NCI-H2171 treated with DMSO at 0.1 percent for 48 hours (cell line): ENCODE measurements around the gene CEP164.
"Not testable (repeated sequence)": the region's sequence is repeated elsewhere in the genome, so short reads cannot be mapped to it uniquely, and the experiment has no call there.

Source experiments
- DNase-seq: peaks from one replicate; lab custom pipeline; 2025; lab: John Stamatoyannopoulos, UW

The CEP164 gene

DNA sequence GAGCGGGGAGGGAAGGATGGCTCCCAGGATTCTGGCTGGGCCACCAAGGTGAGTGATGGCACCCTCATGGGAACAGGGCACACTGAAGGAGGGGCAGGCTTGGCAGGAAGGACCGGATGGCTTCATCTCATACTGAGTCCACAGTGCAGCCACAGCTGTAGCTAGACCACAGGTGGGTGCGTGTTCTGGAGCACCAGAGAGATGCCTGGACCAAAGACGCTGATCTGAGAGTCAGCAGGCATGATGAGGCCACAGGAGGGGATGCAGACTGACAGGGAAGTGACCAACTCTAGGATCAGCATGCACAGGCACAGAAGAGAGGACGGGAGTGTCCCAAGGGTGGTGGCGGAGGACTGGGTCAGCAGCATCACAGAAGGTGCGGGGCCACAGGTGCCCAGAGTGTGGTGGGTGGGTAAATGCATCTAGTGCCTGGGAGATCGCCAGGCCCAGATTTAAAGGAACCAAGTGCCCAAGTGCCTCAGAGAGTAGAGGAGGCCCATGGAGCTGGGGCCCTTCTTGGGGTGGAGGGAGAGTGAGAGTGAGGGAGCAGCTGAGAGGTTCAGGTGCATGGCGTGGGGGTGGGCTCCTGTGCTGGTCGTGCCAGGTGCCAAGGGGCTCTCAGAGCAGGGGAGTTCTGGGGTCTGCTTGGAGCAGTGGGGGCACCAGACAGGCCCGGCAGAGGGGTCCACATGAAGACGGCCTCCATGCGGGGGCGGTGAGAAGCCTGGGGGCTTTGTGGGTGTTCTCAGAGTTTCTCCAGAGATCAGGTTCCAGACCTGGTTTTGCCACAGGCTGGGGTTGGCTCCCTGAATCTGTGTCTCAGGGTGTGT is 113.7 kb downstream of the CEP164 start:
- no peak for DNase-seq

DNA sequence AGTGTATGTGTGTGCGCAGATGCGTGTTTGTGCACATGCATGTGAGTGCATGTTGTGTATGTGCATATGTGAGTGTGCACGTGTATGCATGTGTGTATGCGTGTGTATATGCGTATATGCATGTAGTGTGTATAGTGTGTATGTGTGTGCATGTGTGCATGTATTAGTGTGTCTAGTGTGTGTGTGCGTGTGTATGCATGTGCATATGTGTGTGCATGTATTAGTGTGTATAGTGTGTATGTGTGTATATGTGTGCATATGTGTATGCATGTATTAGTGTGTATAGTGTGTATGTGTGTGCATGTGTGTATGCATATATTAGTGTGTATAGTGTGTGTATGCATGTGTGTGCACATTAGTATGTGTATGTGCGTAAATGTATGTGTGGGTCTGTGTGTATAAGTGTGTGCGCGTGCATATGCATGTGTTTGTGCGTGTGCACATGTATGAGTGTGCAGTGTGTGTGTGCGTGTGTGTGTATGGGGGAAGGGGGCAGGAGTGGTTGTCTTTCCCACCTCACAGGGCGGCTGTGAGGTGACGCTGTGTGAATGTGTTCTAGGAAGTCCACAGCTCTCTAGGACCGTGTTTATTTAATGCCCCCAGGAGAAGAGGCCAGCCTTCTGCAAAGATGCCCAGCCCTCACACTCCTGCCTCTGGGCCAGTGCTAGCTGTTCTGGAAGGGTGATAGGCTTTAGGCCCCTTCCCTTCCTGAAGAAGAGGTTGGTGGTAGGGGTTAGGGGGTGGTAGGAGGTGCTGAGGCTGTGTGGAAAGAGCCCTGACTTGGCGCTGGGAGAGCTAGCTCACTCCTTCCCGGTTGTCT is 114.6 kb downstream of the CEP164 start:
- no peak for DNase-seq

DNA sequence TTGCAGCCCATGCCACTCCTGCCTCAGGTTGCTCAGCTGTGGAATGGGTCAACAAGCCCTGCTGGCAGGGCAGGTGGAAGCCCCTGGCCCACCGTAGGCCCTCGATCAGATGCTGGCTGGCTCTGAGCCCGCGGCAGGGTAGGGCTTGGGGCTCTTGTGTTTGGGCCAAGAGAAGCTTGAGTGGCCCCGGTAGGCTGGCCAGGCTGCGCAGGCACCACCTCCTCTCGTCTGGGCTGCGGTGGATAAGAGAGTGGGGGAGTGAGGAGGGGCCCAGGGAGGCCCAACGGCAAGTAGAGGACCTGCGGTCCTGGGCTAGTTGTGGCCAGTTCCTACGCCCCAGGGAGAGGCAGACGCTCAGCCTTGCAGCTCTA is 115.2 kb downstream of the CEP164 start:
- no peak for DNase-seq

DNA sequence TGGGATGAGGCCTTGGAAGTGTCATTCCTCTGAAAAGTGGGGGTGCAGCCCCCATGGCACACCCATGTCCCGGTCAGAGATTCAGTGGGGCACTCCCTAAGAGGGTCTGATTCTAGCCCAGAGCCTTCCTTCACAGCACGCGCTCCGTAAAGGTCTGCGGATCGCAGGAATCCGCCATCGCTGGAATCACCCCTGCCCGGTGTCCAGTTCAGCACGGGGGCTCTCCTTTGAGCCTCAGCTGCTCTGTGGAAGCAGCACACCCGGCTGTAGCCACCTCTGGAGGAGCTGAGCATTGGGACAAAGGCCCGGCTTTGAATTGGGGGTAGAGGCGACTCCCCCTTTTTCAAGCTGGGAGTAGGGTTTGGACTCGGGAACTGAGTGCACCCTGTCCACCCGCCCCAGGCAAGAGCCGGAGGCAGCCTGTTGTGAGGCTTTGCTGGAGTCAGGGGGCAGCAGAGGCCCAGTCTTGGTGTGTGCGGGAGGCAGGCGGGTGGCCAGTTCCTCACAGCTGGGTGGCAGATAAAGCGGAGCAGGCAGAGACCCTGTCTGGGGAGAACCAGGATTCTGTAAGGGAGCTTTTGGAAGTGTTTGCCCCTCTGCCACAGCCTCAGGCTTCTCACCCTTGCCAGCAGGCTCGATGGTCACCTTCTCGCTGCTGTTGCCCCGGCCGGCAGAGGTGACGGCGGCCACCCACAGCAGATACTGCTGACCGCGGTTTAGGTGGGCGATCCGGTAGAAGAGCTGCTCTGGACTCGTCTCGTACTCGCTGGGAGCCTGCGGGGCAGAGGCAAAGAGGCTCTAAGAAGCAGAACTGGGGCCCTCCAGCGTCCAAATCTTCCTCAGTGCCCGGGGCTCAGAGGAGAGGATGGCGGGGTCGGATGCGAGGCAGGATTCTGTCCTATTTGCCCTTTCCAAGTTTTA is 115.9 kb downstream of the CEP164 start:
- peak; percentile 8 for DNase-seq

DNA sequence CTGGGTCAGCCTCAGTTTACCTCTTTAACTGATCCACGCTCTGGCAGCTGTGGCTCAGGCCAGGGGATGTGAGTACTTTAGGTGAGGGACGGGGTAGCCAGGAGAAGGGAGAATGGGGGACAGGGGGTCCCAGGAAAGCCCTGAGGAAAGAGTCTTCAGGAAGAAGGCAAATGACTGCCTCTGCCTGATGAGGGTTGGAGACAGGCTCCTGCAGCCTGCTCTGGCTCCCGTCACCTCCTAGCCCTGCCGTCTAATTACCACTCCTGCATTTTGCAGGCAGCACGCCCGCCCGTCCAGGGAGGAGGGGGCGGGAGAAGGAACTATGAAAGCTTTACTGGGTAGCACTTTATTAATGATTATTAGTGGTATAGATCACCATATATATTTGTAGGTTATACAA is 116.6 kb downstream of the CEP164 start:
- peak; percentile 61 for DNase-seq

DNA sequence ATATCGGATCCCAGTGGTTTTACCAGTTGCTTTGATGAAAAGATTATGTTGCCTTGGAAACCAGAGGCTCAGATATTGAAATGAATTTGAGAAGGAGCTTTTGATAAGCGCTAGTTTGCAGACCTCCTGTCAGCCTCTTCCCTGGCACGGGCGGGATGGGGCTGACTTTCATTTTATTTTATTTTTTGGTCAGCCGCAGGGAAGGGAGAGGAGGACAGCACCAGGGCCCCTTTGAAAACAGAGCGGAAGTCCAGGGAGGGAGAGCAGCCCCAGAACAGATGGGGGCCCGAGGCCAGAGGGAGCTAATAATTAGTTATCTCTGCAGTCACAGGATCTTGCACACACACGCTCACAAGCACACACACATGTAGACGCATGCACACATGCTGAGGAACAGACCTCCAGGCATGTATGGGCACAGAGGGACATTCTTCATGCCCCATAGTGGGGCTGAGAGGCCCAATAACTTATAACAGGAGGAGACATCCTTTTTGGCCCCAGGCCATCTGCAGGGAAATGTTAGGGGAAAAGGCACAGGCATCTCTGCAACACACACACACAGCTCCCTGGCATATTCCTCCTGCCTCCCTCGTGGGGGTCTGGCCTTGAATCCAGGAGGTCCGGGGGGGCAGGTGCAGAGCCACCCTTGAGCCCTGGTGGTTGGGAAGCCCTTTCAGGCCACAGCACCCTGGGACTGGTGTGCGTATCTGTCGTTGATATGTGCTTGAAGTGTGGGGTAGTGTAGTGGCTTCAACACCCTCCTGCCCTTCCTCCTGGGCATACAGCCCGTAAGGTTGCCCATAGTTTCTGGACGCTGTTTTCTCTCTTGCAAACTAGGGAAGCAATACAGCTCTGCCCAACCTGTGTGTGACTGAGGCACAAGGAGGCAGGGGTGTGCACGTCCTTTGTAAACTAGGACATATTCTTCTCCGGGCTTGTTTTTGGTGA is 117.3 kb downstream of the CEP164 start:
- DNase-seq: peak; percentile 61

DNA sequence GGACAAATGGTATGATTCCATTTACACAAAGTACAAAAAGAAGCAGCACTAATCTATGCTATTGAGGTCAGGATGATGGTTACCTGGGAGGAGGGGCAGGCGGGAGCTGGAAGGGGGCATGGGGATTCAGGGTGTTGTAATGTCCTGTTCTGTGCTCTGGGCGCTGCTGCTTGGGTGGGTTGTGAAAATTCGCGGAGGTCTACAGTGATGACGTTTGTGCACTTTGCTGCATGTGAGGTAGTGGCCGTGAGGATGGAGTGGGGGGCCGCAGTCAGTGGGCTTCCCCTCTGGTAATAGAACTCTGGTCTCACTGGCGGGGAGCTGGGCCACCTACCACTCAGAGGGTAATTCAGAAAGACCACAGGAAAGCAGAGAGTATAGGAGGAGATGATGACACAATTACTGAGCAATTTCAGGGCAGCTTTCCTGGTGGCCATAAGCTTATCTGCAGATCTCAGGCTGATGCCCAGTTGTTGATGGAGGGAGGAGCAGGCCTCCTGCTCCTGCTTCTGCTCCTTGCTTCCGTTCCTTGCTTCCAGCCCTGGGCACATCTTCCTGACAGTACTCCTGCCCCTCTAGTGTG is 121.5 kb downstream of the CEP164 start:
- DNase-seq: no peak

DNA sequence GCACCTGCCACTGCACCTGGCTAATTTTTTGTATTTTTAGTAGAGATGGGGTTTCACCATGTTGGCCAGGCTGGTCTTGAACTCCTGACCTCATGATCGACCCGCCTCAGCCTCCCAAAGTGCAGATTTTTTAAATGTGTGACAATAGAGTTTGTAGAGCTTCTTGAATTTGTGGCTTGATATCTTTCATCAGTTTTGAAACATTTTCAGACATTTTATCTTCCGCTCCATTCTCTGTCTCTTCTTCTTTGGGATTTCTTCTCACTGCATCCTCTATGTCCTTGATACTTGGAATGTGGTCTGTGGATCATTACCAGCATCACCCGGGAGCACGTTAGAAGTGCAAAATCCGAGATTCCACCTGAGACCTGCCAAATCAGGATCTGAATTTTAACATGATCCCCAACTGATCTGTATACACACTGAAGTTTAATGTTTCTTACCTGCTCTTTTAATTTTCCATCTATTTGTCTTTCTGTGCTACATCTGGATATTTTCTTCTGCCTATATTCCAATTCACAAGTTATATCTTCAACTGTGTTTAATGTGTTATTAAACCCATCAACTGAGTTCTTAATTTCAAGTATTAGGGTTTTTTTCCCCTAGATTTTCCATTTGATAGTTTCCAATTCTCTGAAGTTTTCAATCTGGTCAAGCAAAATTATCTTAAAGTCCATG is 126.4 kb downstream of the CEP164 start:
- no peak for DNase-seq

DNA sequence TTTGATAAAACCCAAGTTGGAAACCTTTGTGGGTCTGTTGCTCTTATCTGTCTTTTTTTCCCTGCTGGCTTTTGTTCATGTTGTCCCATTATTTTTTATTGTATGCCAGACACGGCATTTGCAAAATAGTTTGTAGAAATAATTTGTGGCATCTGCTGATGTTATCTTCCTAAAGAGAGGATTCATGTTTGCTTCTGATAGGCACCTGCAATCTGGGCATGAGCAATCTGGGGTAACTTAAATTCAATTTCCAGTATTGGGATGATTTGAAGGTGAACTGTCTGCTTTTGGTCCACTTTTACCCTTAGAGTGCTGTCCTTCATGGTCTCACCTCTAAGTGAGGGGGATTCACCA is 126.9 kb downstream of the CEP164 start:
- no peak for DNase-seq

DNA sequence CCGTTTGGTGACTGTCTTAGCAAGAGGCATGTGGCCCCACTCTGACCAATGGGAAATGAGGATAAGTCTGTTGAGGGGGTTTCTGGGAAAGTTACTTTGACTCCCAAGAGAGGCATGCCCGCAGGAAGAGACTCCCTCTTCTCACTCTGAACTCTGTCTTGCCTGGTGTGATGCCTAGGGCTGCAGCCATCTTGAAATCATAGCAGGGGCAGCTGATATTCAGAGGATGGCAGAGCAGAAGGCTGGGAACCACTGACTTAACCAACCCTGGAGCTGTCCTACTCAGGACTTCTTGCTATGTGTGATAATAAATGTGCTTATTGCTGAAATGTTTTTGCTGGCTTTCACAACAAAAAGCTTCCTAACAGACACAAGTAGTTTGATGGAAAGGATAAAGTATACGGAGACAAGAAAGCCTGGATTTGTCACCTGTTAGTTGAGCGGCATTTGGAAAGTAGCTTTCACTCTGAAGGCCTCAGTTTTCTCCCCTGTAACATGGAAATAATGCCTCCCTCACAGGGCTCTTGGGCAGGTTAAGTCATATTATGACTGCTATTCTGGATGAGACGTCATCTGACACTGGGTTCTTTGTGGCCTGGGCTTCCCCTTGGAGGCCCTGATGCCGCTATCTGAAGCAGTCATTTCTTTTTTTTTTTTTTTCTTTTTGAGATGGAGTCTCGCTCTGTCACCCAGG is 128.5 kb downstream of the CEP164 start:
- DNase-seq: no peak

DNA sequence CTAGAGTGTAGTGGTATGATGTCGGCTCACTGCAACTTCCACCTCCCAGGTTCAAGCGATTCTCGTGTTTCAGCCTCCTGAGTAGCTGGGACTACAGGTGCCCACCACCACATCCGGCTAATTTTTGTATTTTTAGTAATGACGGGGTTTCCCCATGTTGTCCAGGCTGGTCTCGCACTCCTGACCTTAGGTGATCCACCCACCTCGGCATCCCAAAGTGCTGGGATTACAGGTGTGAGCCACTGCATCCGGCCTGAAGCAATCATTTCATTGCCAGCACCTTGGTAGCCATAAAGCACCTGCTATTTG is 129.0 kb downstream of the CEP164 start:
- DNase-seq: not testable (repeated sequence)

DNA sequence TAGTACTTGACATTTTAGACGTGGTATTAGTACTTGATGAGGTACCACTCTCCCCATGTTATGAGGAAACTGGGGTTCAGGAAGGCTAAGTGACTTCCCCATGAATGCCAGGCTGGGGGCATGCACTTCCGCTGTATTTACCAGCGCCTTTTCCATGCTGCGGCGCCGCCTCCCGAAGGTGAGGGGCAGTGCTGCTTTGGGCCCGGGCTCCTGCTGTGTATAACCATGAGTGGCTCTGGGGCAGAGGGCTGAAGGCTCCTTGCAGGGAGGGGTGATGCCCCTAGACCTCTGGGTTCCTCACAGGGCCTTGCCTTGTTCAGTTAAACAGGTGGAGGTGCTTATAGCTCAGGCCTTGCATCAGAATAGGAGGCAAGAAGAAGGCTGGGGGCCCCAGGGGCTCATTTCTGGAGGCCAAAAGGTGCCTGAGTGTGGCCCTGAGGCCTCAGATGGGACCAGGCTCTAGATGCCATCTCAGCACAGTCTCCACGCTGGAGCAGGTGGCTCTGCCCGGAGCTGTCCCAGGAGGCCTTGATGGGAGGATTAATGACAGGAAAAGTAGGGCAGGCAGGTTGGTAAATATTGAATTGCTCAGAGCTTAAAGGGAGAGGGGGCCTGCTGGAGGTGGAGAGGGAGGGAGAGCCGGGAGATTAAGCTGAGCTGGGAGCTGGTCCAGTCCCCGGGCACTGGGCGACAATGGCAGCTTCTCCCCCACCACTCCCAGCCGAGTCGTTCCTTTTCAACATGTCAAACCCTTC is 129.6 kb downstream of the CEP164 start:
- DNase-seq: peak; percentile 81

DNA sequence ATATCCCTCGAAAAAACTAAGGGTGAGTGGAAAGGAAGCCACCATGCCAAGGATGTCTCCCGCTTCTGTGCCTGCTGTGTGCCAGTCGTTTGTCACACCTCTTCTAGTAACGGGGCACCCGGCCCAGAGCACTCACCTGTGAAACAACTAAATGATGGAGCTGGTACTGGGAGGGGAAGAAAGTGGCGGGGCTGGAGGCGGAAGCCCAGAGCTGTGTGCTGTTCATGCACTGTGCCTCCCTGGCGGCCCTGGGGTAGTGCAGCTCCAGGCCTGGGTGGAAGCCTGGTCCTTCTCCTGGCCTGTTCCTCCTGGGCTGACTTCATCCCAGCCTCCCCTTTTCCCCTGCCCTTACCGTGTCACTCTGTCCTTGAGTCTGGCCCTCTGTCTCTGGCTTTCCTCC is 130.2 kb downstream of the CEP164 start:
- peak; percentile 40 for DNase-seq

DNA sequence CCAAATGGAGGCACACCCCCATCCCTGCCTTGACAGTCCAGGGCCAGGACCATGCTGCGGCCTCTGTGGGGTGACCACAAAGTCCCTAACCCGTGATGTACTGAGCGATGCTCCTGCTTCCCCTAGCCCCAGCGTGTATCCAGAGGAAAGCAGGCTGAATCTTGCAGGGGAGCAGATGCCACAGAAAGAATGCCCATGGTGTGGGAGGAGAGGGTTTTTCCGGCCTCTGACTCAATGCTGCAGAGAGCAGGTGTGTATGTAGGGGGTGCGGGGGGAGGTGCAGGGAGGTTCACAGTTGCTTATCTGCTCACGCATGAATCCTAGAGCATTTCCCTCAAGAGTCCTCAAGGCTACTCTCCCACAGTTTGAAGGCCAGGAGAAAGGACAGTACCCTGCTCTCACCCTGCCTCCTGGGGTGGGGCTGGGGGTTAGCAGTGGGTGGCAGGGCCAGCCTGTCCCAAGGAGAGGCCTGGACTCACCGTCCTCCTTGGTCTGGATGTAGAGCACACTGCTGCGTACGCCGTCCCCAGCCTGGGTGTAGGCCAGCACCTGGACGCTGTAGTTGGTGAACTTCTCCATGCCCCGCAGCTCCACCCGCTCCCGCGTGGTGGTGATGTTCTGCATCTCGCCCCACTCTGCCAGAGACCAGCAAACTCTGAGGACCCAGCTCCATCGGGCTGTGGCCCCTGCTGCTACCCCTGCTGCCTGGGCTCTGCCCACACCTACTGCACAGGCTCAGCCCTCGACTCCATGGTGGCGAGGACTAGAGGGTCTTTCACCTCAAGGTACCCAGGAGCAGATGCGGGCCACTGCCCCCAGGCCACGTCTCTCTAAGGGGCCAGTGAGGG is 130.8 kb downstream of the CEP164 start:
- DNase-seq: peak; percentile 67

DNA sequence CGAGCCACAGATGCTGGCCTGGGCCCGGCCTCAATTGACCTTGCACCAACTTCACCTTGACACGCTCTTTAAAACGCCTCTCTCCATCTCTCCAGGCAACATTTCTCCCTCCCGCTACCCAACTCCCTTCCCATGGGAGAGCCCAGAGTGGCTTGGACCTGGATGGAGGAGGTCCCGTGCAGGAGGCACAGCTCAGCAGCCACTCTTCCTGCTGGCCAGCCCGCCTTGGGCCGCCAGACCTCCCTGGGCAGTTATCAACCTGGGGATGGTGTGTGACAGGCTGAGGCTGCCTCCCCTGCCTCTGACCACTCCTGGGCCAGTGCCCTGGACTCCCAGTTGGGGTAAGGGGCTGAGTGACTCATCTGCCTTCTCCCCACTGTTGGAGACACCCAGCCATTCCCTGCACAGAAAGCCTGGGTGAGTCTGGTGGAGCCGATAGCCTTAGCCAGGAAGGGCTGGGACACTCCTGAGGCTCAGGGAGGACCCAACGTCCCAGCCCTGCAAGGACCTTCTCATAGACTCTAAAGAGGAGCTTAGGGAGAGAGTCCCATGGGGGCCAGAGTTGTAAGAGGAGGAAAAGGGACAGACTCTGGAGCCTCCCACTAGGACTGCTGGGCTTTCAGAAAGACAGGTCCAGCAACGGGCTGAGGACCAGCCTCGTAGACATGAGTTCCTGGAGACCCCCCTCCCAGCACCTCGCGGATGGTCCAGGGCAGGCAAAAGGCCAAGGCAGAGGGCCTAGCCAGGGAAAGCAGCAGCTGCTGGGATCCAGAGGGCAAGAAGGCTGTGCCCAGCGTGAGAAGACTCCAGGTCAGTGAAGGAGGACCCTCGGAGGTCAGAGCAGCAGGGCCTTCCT is 131.7 kb downstream of the CEP164 start:
- DNase-seq: no peak

DNA sequence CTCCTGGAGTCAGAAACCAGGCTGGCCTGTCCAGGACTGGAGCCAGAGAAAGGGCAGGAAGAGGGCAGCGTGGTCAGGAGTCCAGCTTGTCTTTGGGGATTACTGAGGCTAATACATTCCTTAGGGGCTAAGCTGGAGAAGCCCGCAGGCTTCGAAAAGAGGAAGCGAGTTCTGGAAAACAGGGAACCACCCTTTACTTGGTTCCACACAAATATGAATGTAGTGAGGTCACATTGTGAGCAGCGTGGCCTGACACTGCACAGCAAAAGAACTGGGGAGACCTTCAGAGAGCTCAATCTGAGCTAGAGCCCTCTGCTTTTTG is 132.3 kb downstream of the CEP164 start:
- no peak for DNase-seq
